GM12865 (cell line): ENCODE measurements around the gene DGCR2.
"Not testable (repeated sequence)": the region's sequence is repeated elsewhere in the genome, so short reads cannot be mapped to it uniquely, and the experiment has no call there.

Experiments used
- DNase-seq: peaks from one replicate; pipeline ENCODE4 v3.0.0; 2010; ENCODE audit warnings: low read depth
- H3K4me3 ChIP-seq: 2 replicates; pipeline ENCODE4 v1.5.1; 2011; ENCODE audit warnings: mild to moderate bottlenecking, low read depth, low read length, control low read depth
- TF ChIP-seq, protein P1 (sequence below): IDR thresholded peaks from 2 replicates; pipeline ENCODE4 v1.5.1; 2011; ENCODE audit warnings: low read length, control low read depth, low read depth, inconsistent platforms; ENCODE audit not compliant: insufficient read depth; ENCODE audit errors: missing control alignments

Gene DGCR2

DNA sequence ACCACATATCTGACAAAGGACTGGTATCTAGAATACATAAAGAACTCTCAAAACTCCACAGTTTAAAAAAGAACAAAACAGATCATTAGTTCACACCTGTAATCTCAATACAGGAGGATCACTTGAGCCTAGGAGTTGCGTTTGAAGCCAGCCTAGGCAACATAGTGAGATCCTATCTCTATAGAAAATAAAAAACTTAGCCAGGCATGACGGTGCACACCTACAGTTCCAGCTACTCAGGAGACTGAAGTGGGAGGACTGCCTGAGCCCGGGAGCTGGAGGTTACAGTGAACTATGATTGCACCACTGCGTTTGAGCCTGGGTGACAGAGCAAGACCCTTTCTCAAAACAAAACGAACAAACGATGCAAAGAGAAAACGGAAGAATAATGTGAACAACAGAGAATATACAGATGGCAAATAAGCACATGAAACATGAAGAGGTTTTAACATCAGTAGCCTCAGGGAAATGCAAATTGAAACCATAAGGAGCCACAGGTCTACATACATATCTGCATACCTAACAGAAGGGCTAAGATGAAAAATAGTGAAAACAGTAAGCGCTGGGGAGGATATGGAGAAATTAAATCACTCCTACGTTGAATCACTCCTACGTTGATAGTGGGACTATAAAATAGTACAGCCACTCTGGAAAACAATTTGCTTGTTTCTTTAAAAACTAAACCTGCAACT is 70.7 kb downstream of the DGCR2 start:
- no peak overlapping the region for H3K4me3 ChIP-seq
- TF ChIP-seq, protein P1, sequence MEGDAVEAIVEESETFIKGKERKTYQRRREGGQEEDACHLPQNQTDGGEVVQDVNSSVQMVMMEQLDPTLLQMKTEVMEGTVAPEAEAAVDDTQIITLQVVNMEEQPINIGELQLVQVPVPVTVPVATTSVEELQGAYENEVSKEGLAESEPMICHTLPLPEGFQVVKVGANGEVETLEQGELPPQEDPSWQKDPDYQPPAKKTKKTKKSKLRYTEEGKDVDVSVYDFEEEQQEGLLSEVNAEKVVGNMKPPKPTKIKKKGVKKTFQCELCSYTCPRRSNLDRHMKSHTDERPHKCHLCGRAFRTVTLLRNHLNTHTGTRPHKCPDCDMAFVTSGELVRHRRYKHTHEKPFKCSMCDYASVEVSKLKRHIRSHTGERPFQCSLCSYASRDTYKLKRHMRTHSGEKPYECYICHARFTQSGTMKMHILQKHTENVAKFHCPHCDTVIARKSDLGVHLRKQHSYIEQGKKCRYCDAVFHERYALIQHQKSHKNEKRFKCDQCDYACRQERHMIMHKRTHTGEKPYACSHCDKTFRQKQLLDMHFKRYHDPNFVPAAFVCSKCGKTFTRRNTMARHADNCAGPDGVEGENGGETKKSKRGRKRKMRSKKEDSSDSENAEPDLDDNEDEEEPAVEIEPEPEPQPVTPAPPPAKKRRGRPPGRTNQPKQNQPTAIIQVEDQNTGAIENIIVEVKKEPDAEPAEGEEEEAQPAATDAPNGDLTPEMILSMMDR: no peak
- DNase-seq: no peak

DNA sequence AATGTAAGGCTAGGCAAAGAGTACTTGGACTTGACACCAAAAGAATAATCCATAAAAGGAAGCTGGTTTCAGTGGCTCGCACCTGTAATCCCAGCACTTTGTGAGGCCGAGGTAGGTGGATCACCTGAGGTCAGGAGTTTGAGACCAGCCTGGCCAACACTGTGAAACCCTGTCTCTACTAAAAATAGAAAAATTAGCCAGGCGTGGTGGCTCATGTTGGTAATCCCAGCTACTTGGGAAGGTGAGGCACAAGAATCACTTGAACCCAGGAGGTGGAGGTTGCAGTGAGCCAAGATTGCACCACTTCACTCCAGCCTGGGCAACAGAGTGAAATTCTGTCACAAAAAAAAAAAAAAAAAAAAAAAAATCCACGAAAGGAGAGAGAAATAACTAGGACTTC is 71.4 kb downstream of the DGCR2 start:
- not testable (repeated sequence) for DNase-seq, H3K4me3 ChIP-seq

DNA sequence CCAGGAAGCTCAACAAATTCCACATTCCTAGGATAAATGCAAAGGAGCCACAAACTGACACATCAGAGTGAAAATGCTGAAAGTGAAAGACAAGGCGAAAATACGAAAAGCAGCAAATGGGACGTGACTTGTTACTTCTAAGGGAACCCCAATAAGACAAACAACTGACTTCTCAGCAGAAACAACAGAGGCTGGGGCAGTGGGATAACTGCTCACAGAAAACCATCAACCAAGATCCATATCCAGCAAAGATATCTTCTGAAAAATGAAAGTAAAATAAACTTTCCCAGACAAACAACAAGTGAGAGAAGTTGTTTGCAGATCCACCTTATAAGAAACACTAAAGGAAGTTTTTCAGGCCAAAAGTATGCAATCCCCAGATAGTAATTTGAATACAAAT is 72.1 kb downstream of the DGCR2 start:
- TF ChIP-seq, protein P1: no peak
- no peak for DNase-seq
- H3K4me3 ChIP-seq: no peak overlapping the region

DNA sequence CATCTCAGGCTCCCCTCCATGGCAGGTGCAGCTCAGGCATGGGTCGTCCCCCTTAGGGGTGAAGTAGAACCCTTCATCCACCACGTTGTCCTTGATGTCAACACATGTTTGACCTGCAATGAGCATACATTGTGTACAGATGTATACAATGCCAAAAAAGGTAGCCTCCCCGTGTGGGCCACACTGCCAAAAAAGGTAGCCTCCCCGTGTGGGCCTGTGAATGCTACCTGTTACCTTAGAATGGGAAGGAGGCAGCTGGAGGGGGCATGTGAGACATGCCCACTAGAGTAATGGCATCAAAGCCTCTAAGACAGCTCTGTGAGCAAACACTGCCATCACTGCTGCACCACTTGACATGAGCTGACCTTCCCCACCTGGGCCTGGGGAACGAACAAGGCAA is 73.7 kb downstream of the DGCR2 start:
- TF ChIP-seq, protein P1: no peak
- DNase-seq: no peak

DNA sequence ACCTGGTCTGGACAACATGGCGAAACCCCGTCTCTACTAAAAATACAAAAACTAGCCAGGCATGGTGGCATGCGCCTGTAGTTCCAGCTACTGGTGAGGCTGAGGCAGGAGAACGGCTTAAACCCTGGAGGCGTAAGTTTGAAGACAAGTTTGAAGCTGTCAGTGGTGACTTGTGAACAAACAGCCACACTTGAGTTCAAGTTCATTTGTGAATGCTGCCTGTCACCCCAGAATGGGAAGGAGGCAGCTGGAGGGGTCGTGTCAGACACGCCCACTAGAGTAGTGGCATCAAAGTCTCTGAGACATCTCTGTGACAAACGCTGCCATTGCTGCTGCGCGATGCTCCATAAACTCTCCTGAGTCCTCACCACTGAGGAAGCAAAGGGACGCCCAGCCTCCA is 74.2 kb downstream of the DGCR2 start:
- no peak for DNase-seq
- H3K4me3 ChIP-seq: no peak overlapping the region
- TF ChIP-seq, protein P1: no peak

More for the DNA sequence above, 73.7 kb downstream of the DGCR2 start:
- no peak overlapping the region for H3K4me3 ChIP-seq

DNA sequence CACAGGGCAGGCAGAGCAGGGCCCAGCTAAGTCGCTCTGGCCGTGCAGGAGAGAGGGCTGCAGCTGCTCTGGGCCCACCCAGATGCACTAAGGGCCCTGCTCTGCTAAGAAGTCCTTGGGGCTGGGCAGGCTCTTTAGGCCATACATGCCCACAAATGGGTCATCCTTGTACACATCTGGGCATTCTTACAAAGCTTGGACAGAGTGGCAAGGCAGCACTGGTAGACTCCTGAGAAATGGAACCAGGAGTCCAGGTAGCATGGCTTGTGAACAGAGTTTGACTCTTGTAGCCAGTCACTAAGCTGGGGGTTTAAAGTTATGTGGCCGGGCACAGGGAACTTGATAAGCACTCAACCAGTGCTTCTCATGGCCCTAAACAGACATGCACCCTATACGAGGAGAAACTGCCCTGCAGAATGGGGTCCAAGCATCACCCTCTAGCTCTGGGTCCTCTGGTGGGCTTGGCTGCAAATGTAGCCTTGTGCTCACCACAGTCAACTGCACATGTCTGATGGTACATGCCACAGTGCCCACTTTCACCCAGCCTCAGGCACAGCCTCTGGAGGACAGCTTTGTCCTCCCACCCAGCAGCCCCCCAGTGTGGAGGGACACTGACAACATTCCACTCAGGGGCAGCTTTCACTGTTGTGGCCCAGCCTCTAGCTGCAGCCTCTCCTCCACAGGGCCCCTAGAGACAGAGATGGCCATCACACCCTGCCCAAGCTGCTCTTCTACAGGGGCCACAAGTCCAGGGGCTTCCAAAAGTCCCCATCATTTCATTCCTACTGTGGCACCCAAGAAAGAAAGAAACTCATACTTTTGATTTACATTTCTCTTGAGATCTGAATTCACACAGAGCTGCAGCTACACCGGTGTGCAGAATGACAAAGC is 75.2 kb downstream of the DGCR2 start:
- no peak overlapping the region for H3K4me3 ChIP-seq
- DNase-seq: no peak
- TF ChIP-seq, protein P1: no peak

DNA sequence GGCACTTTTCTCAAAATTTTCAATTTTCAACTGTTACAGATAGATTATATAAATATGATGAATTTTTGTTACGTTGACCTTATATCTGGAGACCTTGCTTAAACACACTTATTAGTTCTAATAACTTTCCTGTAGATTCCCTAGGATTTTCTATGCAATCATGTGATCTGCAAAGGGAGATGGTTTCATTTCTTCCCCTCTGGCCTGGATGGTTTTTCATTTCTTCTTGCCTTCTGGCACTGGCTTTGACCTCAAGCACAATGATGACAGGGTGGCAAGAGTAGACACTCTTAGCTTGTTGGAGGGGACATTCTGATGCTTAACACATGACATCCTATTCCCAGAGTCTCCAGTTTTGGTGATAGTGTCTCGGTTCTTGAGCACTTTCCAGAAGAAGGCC is 75.9 kb downstream of the DGCR2 start:
- TF ChIP-seq, protein P1: no peak
- DNase-seq: no peak
- no peak overlapping the region for H3K4me3 ChIP-seq
